ENCODE measurements around the gene ARHGAP10. TPM values are rescaled to one million over a fixed set of nuclear protein-coding genes. Genes with fewer than 3 reads are reported as not detected.

The ARHGAP10 gene
- total RNA-seq, 2 experiments from 2014 or later = 0.11 TPM; not detected in 1

- H3K4me3 ChIP-seq (ENCODE audit: low read depth, low read length, poor library complexity, severe bottlenecking) = no peak overlapping the region
- no peaks in the 10 kb centered on the region for H3K9me3 ChIP-seq (ENCODE audit: low read length)
- ChIA-PET POLR2A (interaction anchor here (0.7 kb wide), 1 partner anchor 1583 kb away, joined by 3 read pairs; no protein-coding TSS in a partner anchor), CTCF (ENCODE audit: unreplicated experiment) (no interaction called here)
- H2AFZ ChIP-seq (ENCODE audit: low read length) = no peak overlapping the region
- no peaks in the 10 kb centered on the region for H3K4me1 ChIP-seq (ENCODE audit: insufficient read depth, low read length, poor library complexity, severe bottlenecking)
- TF ChIP-seq EZH2phosphoT487 (IDR thresholded peaks at IDR 0.05; ENCODE audit: borderline replicate concordance, low read depth, low read length) (no peak), CTCF (conservative IDR thresholded peaks at IDR 0.05; ENCODE audit: low read length) (no peak)
- H4K20me1 ChIP-seq (ENCODE audit: insufficient read depth, low read length) = no peaks in the 10 kb centered on the region
- intact Hi-C loops (cut with micrococcal nuclease; ENCODE audit: unreplicated experiment) = no loop called here
- no TSS peak for BruUV-seq (replicated peaks)
- H3K9me2 ChIP-seq (ENCODE audit: insufficient read depth, low read length) = no peaks in the 10 kb centered on the region
- H3K36me3 ChIP-seq (ENCODE audit: insufficient read depth, low read length) = no peaks in the 10 kb centered on the region
- no peak overlapping the region for H3K27ac ChIP-seq (ENCODE audit: low read depth, low read length, poor library complexity, severe bottlenecking)
- H3K79me2 ChIP-seq (ENCODE audit: insufficient read depth, low read depth, low read length) = no peaks in the 10 kb centered on the region
- H3K4me2 ChIP-seq (ENCODE audit: low read length) = no peak overlapping the region
- DNase-seq (ENCODE audit: low spot score) = no peak
These were observed 239.2 kb downstream of the ARHGAP10 start for GRCh38 chr4:147971116-147971515.

- intact Hi-C loops (cut with micrococcal nuclease; ENCODE audit: unreplicated experiment) = no loop called here
- ChIA-PET CTCF (ENCODE audit: unreplicated experiment) (no interaction called here), POLR2A (interaction anchor here (0.6 kb wide), 1 partner anchor 468 kb away, joined by 3 read pairs; no protein-coding TSS in a partner anchor)
- DNase-seq (ENCODE audit: low spot score) = no peak
- H3K36me3 ChIP-seq (ENCODE audit: insufficient read depth, low read length) = no peaks in the 10 kb centered on the region
- no peak overlapping the region for H3K4me3 ChIP-seq (ENCODE audit: low read depth, low read length, poor library complexity, severe bottlenecking)
- no peaks in the 10 kb centered on the region for H3K9me3 ChIP-seq (ENCODE audit: low read length)
- TF ChIP-seq EZH2phosphoT487 (IDR thresholded peaks at IDR 0.05; ENCODE audit: borderline replicate concordance, low read depth, low read length) = no peak
- no peak for TF ChIP-seq CTCF (conservative IDR thresholded peaks at IDR 0.05; ENCODE audit: low read length)
- no TSS peak for BruUV-seq (replicated peaks)
- no peaks in the 10 kb centered on the region for H4K20me1 ChIP-seq (ENCODE audit: insufficient read depth, low read length)
- no peaks in the 10 kb centered on the region for H3K79me2 ChIP-seq (ENCODE audit: insufficient read depth, low read depth, low read length)
- H3K4me2 ChIP-seq (ENCODE audit: low read length) = no peak overlapping the region
- no peak overlapping the region for H3K27ac ChIP-seq (ENCODE audit: low read depth, low read length, poor library complexity, severe bottlenecking)
- no peak overlapping the region for H2AFZ ChIP-seq (ENCODE audit: low read length)
- no peaks in the 10 kb centered on the region for H3K9me2 ChIP-seq (ENCODE audit: insufficient read depth, low read length)
- H3K4me1 ChIP-seq (ENCODE audit: insufficient read depth, low read length, poor library complexity, severe bottlenecking) = no peaks in the 10 kb centered on the region
These were observed 243.4 kb downstream of the ARHGAP10 start for GRCh38 chr4:147975325-147975724.

- ChIA-PET POLR2A (interaction anchor here (0.5 to 0.7 kb wide), 3 partner anchors 246 to 467 kb away, joined by 3 to 9 read pairs (median 3); no protein-coding TSS in a partner anchor), CTCF (ENCODE audit: unreplicated experiment) (no interaction called here)
- Histone ChIP-seq H3K27ac (ENCODE audit: low read depth, low read length, poor library complexity, severe bottlenecking) (no peak overlapping the region), H3K4me1 (ENCODE audit: insufficient read depth, low read length, poor library complexity, severe bottlenecking) (no peaks in the 10 kb centered on the region), H3K4me3 (ENCODE audit: low read depth, low read length, poor library complexity, severe bottlenecking) (no peak overlapping the region), H4K20me1 (ENCODE audit: insufficient read depth, low read length) (no peaks in the 10 kb centered on the region), H3K36me3 (ENCODE audit: insufficient read depth, low read length) (no peaks in the 10 kb centered on the region), H3K79me2 (ENCODE audit: insufficient read depth, low read depth, low read length) (no peaks in the 10 kb centered on the region), H2AFZ (ENCODE audit: low read length) (no peak overlapping the region), H3K4me2 (ENCODE audit: low read length) (no peak overlapping the region), H3K9me2 (ENCODE audit: insufficient read depth, low read length) (no peaks in the 10 kb centered on the region), H3K9me3 (ENCODE audit: low read length) (no peaks in the 10 kb centered on the region)
- intact Hi-C loops (cut with micrococcal nuclease; ENCODE audit: unreplicated experiment) = no loop called here
- TF ChIP-seq CTCF (conservative IDR thresholded peaks at IDR 0.05; ENCODE audit: low read length) (no peak), EZH2phosphoT487 (IDR thresholded peaks at IDR 0.05; ENCODE audit: borderline replicate concordance, low read depth, low read length) (no peak)
- BruUV-seq (replicated peaks) = no TSS peak
- DNase-seq (ENCODE audit: low spot score) = no peak
These were observed 244.3 kb downstream of the ARHGAP10 start for GRCh38 chr4:147975933-147976928.
